Measurements from ENCODE around the gene NTRK3. TPM values are rescaled to one million over a fixed set of nuclear protein-coding genes. Genes with fewer than 3 reads are reported as not detected.

NTRK3 gene
- polyA plus RNA-seq, 1 experiment, result 0.21 TPM

DNA sequence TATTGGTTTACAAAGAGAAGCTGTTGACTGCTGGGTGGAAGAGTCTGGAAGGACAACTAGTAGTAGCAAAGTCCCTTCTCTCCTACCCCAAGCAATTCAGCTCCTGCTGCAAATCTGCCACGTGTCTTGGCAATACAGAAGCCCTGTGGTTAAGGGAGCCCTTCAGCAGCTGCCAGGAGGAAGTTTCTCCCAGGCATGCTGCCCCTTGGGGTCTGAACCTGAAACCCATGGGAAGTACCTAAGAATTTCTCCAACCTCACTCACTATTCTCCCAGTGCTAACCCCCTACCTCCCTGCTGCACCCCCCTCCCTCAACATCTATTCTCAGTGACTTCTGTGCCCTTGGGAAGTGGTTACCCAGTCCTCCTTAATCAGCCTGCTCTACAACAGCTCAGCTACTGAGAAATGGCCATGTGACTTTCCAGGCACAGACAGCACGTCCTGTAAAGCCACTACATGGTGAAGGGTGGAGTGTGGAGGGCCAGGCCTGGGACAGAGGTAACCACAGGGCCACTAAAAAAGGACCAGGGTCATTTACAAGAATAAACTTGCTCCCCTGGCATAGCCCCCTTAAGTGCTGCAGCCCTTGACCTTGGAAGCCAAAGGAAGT lies 316.6 kb downstream of the NTRK3 start:
- TF ChIP-seq, protein P1, sequence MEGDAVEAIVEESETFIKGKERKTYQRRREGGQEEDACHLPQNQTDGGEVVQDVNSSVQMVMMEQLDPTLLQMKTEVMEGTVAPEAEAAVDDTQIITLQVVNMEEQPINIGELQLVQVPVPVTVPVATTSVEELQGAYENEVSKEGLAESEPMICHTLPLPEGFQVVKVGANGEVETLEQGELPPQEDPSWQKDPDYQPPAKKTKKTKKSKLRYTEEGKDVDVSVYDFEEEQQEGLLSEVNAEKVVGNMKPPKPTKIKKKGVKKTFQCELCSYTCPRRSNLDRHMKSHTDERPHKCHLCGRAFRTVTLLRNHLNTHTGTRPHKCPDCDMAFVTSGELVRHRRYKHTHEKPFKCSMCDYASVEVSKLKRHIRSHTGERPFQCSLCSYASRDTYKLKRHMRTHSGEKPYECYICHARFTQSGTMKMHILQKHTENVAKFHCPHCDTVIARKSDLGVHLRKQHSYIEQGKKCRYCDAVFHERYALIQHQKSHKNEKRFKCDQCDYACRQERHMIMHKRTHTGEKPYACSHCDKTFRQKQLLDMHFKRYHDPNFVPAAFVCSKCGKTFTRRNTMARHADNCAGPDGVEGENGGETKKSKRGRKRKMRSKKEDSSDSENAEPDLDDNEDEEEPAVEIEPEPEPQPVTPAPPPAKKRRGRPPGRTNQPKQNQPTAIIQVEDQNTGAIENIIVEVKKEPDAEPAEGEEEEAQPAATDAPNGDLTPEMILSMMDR (IDR thresholded peaks at IDR 0.05; ENCODE audit: low read depth, low read length), result no peak
- no peaks in the 10 kb centered on the region for H3K9me3 ChIP-seq (ENCODE audit: control insufficient read depth, insufficient read depth, low read length)
- ChIA-PET POLR2A (no interaction called here), CTCF (no interaction called here)
- DNase-seq (ENCODE audit: low read depth, low spot score), result no peak
- no peak overlapping the region for H3K27ac ChIP-seq (ENCODE audit: low read depth, low read length)
- H3K27me3 ChIP-seq (ENCODE audit: control insufficient read depth, insufficient read depth, low read length), result peaks cover 2% of the 10 kb centered on the region
- no peak overlapping the region for H3K4me3 ChIP-seq (ENCODE audit: low read depth, low read length)

DNA sequence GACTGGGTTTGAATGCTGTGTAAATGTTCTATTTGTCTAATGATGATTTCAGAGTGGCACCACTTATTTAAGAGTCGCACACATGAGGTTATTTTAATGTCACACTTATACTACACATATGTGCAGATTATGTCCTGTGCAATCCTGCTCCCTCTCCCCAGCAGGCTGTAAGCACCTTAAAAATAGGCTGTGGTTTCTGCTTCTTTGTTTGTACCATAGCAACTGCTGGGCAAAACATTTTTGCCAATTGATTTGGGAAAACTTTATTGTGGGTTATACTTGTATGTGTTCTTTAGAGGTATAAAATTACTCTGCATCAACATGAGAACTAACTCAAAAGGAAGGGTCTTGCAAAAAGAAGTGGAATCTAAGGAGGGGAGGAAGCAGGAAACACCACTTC lies 318.5 kb downstream of the NTRK3 start:
- ChIA-PET CTCF (interaction anchor here (0.7 kb wide), 1 partner anchor 333 kb away, joined by 3 read pairs; no protein-coding TSS in a partner anchor), POLR2A (no interaction called here)
- Histone ChIP-seq H3K27ac (ENCODE audit: low read depth, low read length) (no peak overlapping the region), H3K4me3 (ENCODE audit: low read depth, low read length) (no peak overlapping the region), H3K9me3 (ENCODE audit: control insufficient read depth, insufficient read depth, low read length) (no peaks in the 10 kb centered on the region), H3K27me3 (ENCODE audit: control insufficient read depth, insufficient read depth, low read length) (peaks cover 6% of the 10 kb centered on the region)
- TF ChIP-seq, protein P1 (IDR thresholded peaks at IDR 0.05; ENCODE audit: low read depth, low read length), result no peak
- DNase-seq (ENCODE audit: low read depth, low spot score), result no peak

DNA sequence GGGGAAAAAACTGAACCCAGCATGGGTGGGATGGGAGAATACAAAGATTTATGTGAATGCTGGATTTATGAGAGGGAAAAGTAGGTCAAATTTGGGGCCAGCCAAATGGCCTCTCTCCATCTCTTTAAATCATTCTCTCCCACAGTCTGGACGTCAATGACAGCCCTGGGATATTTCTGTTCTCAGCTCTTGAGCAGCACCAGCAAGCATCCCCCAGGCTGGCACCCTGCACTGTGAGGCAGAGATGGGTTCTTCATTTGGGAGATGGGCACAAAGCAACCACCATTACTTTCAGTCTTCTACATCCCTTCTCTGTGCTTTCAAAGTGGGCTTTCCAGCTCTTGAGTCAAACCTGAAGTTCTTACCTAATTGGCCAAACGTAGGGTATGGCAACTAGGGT lies 321.0 kb downstream of the NTRK3 start:
- H3K27me3 ChIP-seq (ENCODE audit: control insufficient read depth, insufficient read depth, low read length), result peaks cover 6% of the 10 kb centered on the region
- no peak for DNase-seq (ENCODE audit: low read depth, low spot score)
- H3K4me3 ChIP-seq (ENCODE audit: low read depth, low read length), result no peak overlapping the region
- ChIA-PET POLR2A (no interaction called here), CTCF (no interaction called here)
- H3K27ac ChIP-seq (ENCODE audit: low read depth, low read length), result no peak overlapping the region
- TF ChIP-seq, protein P1 (IDR thresholded peaks at IDR 0.05; ENCODE audit: low read depth, low read length), result no peak
- no peaks in the 10 kb centered on the region for H3K9me3 ChIP-seq (ENCODE audit: control insufficient read depth, insufficient read depth, low read length)

GRCh38 chr15:87931584-87931983 lies 325.0 kb downstream of the NTRK3 start:
- H3K27ac ChIP-seq (ENCODE audit: low read depth, low read length), result no peak overlapping the region
- ChIA-PET POLR2A (no interaction called here), CTCF (no interaction called here)
- H3K4me3 ChIP-seq (ENCODE audit: low read depth, low read length), result no peak overlapping the region
- no peak for DNase-seq (ENCODE audit: low read depth, low spot score)
- H3K27me3 ChIP-seq (ENCODE audit: control insufficient read depth, insufficient read depth, low read length), result peaks cover 9% of the 10 kb centered on the region
- TF ChIP-seq, protein P1 (IDR thresholded peaks at IDR 0.05; ENCODE audit: low read depth, low read length), result no peak
- H3K9me3 ChIP-seq (ENCODE audit: control insufficient read depth, insufficient read depth, low read length), result no peaks in the 10 kb centered on the region

DNA sequence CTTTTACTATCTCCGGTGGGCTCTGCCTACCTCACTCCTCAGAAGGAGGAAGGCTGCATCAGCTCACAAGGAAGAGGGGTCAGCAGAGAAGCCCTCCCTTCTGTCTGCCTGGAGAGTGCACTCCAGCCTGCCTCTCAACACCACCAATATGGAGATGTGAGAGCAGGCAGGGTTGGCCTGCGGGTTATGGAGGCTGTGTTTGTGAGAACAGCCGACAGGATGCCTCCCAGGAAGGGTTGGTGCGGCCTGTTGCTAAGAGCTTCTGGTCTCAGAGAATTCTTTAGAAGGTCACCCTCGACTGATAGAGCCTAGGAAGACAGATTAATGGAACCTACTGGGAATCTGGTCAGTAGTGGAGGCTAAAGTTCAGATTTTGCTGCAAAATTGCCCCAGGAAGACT lies 326.1 kb downstream of the NTRK3 start:
- TF ChIP-seq, protein P1 (IDR thresholded peaks at IDR 0.05; ENCODE audit: low read depth, low read length), result no peak
- no peak for DNase-seq (ENCODE audit: low read depth, low spot score)
- H3K27ac ChIP-seq (ENCODE audit: low read depth, low read length), result no peak overlapping the region
- H3K4me3 ChIP-seq (ENCODE audit: low read depth, low read length), result no peak overlapping the region
- no peaks in the 10 kb centered on the region for H3K9me3 ChIP-seq (ENCODE audit: control insufficient read depth, insufficient read depth, low read length)
- ChIA-PET CTCF (no interaction called here), POLR2A (no interaction called here)
- H3K27me3 ChIP-seq (ENCODE audit: control insufficient read depth, insufficient read depth, low read length), result peaks cover 9% of the 10 kb centered on the region

Data from AG04450 (cell line).